UCSD-AML1 (cell line): ENCODE data around the gene ARFGAP1.
"Not testable (repeated sequence)": the region's sequence is repeated elsewhere in the genome, so short reads cannot be mapped to it uniquely, and the experiment has no call there.

Experiments
- DNase-seq: peaks from one replicate; lab custom pipeline; 2025; ENCODE audit not compliant: unreplicated experiment; lab: John Stamatoyannopoulos, UW

Gene ARFGAP1

DNA sequence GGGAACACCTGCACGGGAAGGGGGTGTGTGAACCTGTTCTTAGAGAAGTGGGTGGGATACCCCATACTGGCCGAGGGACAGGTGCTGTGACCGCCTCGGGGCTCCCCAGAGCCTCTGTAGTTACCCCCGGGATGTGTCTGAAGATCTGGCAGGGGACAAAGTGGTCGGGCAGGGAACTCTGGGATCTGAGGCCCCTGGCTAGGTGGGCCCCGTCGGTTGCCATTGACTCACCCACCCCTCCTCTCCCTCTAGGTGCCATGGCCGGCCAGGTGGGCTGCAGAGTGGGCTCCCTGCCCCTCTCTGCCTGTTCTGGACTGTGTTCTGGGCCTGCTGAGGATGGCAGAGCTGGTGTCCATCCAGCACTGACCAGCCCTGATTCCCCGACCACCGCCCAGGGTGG, 32.6 kb upstream of the ARFGAP1 start:
- DNase-seq: no peak

DNA sequence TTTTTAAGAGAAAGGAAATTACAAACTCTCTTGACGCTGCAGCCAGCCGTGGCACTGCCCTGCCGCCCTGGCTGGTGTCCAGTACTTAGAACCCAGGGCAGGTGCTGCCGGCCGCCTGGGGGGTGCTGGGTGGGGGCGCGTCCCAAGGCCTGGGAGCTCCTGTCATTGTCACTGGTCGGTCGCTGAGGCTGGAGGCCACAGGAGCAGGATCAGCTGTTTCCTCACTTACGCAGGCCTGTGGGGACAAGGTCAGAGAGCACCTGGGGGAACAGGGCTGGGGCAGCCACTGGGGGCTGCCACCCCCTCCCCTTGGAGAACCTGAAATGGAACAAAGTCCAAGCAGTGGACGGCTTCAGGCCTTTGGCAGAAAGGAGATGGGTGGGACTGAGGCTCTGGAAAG, 31.3 kb upstream of the ARFGAP1 start:
- DNase-seq: no peak

DNA sequence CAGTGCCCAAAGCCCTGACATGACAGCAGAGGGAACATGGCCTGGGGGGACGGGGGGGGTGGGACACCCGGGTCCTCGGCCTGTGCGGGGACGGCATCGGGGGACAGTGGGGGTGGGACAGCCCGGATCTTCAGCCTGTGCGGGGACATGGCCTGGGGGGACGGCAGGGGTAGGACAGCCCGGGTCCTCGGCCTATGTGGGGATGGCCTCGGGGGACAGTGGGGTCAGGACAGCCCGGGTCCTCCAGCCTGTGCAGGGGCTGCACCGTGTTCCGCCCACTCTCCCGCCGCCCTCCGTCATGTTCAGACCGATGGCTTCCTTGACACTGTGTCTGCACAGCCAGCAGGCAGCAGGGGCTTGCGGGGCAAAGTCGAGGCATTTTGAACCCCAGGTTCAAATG, 29.9 kb upstream of the ARFGAP1 start:
- DNase-seq: no peak

DNA sequence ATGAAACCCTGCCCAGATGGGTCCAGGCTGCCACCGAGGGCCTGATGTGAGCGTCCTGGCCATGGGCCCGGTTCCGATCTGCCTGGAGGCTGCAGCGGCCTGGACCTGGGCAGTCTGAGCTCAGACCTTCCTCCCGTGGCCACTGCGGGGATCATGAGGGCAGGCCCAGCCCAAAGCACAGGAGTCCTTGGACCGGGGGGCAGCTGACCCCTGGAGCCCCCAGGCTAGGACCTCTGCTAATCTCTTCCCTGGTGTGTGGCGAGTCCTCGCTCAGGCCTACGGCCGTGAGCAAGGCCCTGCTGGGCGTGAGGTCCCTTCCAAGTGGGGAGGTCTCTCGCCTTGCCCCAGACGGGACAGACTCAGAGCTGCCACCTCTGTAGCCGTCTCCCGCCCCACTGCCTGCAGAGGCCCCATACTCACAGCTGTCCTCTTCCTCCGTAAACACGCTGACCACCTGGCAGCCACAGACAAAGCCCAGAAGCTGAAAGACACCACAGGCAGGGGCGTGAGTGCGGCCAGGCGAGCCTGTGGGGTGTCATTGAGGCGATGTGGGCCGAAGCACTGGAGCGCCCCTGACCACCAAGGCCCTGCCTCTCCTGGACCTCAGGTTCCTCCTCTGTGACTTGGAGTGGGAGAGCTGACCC, 28.9 kb upstream of the ARFGAP1 start:
- DNase-seq: no peak

DNA sequence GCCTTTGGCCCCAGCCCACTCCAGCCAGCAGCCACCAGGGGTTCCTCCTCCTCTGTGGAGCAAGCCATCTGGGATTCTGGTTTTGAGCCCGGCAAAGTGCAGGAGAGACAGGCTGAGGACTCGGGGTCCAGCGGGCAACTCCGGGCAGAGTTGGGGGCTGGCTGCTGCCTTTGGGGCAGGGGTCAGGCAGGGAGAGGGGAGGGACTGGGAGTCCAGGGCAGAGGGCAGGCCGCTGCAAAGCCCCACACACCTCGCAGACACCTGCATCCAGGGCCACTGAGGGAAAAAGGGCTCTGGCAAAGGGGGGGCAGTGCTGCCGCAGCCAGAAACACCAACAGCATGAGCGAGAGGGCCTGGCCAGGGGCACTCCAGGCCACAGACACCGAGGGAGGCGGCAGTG, 28.1 kb upstream of the ARFGAP1 start:
- no peak for DNase-seq

DNA sequence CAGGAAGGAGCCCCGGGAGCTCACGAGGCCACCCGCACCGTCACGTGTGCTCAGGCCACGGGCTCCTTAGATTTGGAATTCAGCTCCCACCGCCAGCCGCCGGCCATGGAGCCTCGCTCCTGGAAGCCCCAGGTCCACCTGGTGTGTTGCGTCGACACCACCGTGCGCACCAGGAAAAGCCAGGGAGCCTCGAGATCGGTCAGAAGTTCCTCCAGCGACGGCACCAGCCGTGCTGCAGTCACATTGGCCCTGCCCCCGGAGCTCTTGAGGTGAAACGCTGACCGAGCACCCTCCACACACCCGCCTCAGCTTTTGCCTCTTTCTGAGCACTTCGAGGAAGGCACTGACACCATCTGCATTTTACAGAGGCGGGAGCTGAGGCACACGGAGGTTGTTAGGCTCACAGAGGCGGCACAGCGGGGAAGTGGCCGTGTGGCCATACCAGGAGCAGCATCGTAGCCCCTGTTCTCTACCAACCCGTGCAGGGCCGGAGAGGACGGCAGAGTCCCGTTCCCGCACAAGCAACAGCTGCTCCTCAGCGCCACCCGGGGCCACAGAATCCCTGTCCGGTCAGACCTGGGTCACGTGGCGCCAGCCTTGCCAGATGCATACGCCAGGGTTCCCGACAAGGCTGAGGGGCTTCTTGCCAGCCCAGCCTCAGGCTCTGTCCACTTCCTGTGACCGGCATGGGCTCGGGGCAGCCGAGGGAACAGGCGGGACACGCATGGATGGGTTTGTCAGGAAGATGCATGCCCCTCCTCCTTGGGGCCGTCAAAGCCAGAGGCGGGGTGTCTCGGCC, 25.9 kb upstream of the ARFGAP1 start:
- no peak for DNase-seq

DNA sequence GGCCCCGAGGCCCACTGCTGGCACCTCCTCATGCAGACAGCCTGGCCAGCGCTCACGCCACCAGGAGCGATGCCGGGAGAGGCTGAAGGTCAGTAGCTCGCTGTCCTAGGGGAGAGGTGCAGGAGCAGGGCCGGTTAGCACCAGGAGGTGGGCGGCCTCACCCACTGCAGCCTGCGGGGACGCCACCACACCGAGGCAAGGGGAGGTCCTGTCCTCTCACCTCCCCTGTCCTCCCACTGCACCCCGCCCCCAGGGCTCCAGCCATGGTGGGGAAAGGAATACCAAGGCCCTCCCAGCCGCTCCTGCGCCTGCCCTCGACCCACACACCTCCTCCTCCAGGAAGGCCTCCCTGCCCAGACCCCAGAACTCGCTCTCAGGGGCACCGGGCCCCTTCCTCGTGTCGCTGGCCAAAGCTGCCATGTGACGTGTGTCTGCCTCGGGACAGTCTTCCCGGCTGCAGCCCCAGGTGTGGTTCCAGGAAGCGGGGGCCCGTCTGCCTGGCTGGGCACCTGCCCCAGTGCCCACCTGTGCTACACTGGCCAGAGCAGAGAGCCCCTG, 24.9 kb upstream of the ARFGAP1 start:
- DNase-seq: no peak

DNA sequence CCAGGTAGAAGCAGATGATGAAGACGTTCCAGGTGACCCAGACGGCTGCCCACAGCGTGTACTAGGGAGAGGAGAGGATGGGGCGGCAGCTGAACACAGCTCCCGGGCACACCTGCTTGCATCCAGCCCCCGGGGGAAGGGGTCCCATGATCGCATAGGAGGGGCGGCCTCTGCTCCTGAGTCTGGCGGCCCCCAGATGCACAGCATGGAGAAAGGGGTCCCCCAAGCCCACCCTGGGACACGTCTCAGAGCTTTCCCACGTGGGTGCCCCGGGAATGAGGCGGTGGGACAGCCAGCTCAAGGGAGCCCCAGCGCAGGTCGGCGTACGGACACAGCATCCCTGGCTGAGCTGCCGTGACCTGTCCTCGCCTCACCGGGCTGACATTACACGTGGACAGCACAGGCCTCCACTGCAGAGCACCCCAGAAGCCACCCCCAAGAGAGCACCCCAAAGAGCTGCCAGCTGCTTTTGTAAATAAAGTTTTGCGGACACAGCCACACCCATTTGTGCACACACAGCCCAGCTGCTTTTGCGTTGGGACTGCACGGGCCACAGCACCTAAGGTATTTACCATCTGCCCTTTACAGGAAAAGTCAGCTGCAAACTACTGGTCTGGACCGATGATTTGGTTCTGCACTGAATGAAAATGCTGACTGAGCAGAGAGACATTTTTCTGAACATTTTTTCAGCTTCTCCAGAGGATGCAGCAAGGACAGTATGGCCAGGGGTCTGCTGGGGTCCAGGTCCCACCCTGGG, 23.6 kb upstream of the ARFGAP1 start:
- DNase-seq: no peak

DNA sequence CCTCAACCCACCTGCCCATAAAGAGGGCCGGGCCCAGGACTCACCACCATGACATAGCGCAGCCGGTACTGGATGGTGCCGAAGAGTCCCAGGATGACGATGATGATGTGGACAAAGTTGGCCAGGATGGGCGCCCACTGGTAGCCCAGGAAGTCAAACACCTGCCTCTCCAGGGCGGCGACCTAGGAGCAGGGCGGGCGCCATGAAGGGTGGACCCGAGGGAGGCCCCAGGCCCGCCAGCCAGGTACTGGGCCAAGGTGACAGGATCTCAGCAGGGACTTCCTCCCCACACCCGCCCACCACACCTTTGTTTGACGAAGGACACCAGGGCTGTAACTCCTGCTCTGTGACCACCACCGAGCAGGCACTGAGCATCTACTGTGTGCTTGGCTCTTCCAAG, 22.7 kb upstream of the ARFGAP1 start:
- no peak for DNase-seq

DNA sequence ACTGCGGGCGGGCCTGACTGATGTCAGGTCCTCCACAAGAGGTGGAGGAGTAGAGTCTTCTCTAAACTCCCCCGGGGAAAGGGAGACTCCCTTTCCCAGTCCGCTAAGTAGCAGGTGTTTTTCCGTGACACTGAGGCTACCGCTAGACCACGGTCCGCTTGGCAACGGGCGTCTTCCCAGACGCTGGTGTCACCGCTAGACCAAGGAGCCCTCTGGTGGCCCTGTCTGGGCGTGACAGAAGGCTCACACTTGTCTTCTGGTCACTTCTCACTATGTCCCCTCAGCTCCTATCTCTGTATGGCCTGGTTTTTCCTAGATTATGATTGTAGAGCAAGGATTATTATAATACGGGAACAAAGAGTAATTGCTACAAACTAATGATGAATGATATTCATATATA, 21.3 kb upstream of the ARFGAP1 start:
- DNase-seq: not testable (repeated sequence)

DNA sequence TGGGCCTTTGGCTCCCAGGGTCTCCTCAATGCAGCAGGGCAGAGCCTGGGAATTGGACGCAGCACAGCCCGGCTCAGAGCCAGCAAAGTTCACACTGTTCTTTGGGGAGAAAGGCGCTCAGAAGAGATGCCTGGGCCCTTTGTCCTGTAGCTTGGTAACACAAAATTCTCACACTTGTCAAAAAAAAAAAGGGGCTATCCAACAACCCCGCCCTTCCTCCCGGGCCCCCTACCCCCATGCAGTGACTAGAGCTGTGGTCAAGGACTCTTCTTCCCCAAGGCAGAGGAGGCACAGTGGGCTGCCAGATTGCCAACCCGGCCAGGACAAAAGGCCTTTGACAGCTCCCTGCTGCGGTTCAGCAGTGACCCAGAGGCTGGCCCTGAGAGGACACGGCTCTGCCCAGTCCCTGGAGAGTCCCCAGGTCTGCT, 20.3 kb upstream of the ARFGAP1 start:
- DNase-seq: no peak

DNA sequence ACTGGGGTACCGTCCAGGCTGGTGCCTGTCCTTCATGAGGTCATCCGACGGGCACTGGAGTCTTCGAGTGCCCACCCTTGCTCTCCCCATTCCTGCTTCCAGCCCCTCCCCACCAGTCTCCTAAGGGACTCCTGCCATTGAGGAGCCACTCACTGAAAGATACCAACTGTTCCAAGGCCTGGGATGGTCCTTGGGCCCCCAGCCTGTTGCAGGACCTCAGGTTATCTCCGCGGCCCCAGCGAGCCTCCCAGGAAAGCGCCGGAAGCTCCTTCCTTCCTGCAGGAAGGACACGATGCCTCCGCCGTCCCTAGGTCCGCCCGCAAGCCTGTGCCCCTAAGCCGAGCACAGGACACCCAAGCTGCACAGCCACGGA, 19.6 kb upstream of the ARFGAP1 start:
- DNase-seq: no peak

DNA sequence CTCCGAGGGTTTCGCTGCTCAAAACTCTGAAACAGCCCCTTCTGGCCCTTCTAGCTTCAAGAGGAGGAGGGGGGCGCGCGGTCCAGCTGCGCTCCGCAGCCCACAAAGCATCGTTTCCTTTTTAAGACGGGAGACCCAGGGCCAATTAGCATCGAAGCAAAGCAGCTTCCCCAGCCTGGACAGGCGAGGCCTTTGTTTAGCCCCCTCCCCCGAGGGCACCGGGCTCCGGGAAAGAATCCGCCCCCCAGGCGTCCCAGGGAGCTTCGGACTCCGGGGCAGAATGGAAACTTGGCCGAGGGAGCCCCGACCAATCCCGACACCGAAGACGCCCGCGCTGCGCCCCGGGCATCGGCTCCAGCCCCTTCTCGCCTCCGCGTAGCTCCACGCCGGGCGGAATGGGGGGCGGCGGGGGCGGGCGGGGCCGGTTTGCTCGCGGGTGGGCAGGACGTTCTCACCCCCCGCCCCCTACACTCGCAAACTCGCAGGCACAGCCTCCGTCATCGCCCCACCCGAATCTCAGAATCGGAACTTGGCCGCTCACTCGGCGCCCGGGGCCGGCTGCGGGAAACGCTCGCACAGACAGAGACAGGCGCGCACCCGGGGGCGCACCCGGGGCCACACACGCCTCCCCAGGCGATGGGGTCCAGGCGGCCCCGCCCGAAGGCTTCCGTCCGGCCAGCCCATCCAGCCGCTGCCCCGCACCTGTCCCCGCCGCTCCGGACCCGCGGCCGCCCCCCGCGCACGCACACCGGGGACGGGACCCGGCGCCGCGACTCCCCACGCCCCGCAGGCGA, 19.0 kb upstream of the ARFGAP1 start:
- DNase-seq: no peak

DNA sequence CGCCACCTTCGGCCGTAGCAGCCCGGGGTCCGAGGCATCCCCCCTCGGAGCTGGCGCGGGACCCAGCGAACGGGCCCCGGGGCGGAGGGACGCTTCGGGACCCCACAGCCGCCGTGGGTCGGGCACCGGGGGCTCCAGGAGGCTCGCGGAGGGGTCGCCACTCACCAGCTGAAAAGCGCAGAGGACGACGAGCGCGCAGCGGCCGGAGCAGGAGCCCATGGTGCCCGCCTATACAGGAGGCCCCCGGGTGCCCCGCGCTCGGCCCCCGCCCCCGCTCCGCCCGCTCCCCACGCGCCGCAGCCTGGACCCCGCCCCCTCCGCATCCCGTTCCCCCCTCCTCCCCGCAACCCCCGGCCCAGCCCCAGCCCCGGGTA, 18.4 kb upstream of the ARFGAP1 start, which contains the start of gene NKAIN4:
TSS of gene NKAIN4 (minus strand) at position 232 of the 374 bp plus-strand sequence. CDS start at position 219, 13 bp downstream.
- no peak for DNase-seq

DNA sequence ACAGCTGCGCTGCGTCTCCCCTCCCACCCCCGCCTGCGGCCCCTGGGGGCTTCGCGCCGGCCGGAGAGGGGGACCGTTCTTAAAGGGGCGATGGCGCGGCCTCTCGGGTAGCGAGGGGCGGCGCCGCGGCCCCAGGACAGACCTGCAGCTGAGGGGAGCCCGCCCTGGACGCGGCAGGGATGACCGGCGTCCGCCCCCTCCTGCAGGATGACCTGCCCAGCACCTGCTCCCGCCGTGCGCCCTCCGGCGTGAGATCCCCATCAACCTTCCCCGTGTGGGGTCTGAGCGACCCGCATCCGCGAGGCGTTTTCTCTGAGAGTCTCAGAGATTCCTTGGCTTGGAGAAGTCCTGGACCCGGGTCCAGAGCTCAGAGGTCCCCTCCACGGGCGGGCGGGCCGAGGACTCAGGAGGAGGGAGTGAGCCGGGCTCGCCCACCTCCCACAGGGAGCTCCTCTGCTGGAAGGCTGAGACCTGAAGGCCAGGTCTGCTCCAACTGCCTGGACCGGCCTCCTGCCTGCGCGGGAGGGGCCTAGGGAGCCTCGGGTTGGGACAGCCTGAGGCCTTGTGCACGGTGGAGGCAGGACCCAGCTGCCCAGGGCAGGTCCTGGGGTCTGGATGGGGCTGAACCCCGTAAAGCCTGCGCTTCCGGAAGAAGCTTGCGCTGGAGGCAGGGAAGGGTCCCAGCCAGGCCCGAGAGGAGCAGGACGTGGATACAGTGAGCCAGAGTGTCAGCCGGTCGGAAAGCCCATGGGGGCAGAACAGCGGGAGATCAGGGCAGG, 17.8 kb upstream of the ARFGAP1 start:
- DNase-seq: no peak

DNA sequence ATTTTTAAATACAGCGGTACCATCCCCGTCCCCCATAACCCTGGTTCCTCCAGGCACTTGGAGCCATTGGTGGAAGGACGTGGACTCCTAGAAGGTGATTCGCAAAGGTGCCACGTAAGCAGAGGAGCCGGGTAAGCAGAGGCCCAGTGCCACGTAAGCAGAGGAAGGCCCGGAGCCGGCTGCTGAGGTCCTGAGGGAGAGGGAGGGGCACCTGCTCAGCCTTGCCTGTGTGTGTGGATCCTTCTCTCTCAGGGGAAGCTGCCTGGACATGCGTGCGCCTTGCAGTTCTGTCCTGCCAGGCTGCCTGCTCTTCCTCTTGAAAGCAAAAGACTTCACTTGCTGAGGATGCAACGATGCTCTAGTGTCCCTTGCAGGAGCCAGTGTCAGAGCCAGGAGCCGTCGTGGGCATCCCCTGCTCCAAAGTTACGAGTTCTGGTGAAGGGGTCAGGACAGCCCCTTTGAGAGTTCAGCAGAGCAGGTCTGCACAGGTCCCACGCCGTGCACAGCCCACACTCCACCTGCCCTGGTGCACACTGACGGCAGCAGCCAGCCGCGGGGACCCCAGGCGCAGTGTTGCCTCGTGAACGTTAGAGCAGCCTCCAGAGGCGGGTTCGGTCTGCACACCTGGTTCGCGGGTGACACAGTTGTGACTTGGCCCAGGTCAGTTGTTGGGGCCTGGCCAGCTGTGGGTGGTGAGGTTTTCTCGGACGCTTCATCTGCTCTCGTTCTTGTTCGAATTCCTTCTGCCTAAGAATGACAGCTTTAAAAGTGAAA, 16.5 kb upstream of the ARFGAP1 start:
- DNase-seq: no peak

DNA sequence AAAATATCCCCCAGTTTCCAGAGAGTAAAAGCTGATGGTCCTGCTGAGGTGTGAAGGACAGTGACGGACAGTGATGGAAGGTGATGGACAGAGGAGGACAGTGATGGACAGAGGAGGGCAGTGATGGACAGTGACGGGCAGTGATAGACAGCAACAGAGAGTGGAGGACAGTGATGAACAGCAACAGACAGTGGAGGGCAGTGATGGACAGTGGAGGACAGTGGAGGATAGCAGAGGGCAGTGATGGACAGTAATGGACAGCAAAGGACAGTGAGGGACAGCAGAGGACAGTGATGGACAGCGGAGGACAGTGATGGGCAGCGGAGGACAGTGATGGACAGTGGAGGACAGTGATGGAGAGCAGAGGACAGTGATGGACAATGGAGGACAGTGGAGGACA, 15.7 kb upstream of the ARFGAP1 start:
- no peak for DNase-seq

DNA sequence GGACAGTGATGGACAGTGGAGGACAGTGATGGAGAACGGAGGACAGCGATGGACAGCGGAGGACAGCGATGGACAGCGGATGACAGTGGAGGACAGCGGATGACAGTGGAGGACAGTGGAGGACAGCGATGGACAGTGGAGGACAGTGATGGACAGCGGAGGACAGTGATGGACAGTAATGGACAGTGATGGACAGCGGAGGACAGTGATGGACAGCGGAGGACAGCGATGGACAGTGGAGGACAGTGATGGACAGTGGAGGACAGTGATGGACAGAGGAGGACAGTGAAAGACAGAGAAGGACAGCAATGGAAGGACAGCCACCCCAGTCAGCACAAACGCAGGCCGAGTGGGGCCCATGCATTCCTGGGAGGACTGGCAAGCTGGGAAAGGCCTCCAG, 15.0 kb upstream of the ARFGAP1 start:
- no peak for DNase-seq

DNA sequence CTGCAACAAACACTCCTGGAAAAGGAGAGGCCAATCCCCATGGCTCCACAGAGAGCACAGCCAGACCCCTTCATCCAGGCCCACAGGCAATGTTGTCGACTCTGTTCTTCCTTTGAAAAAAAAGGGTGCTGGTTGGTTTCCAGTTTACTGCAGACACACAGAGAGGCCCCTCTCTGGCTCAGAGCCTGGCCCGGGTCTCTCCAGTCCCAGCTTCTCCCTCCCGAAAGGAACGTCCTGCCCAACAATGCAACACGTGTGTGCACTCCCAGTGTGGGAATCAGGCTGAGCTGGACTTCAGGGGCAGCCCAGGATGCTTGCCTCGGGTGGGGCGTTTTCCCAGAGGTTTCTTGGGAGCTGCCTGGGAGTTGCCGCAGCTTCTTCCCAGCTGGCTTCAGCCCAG, 13.8 kb upstream of the ARFGAP1 start:
- no peak for DNase-seq
